ENCODE results near the gene LURAP1L.

- no peak for TF ChIP-seq CTCF (IDR thresholded peaks at IDR 0.05)
- no peak for TF ChIP-seq POLR2A (IDR thresholded peaks at IDR 0.05)
Measured at GRCh38 chr9:12826924-12827565, 52.2 kb downstream of the LURAP1L start.

Measured in lower leg skin (tissue), 3 donors.